ENCODE measurements around the gene JADE2. TPM values are rescaled to one million over a fixed set of nuclear protein-coding genes. Genes with fewer than 3 reads are reported as not detected.

Gene JADE2
- total and polyA plus RNA-seq, 2 donors (not counting 3 experiments of a cell fraction or from before 2014, with no cell fraction given), result 11.6 to 31.1 TPM

DNA sequence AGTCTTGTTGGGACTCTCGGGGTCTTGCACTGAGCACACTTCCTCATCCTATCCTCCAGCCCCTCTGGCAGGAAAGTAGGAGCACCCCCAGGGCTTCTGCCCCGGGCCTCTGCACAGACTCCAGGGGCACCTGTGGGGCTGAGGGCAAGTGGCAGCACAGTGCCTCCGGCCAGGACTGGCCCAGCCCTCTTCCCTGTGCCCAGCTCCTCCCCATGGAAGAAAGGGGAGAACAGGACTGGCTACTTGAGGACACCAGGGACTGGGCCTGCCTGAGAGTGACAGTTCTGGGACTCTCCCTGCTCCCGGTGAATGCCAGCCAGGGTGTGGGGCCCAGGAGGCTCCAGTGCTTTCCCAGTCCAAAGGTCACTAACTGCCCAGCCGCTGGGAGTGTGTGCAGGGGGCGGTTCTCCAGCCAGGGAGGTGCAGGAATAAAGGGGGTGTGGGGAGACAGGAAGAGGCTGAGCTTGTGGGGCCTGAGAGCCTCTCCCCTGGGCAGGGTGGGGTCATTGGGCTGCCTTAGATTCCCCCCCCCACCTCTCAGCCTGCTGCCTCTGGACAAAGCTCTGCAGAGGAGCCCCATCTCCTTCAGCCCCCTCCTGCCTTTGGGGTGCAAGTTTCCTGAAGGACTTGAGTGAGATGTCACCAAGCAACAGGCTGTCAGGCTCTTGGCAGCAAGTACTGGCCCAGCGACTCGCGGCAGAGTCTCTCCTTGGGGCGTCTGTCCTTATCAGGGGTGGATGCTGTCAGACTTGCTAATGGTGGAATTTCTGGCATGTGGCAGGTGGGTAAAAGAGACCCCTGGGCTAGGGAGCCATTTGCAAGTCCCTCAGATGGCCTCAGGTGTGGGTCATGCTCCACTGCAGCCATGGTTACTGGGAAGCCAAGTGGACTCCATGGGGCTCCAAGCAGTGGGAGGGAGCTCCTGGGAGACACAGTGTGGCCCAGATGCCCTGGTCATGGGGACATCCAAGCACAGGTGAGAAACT is 19.1 kb upstream of the JADE2 start:
- H3K27me3 ChIP-seq (ENCODE audit: control insufficient read depth in 2 of 2, insufficient read depth in 2 of 2, low read length in 2 of 2), result no peaks in the 10 kb centered on the region
- no peaks in the 10 kb centered on the region for H3K79me2 ChIP-seq (ENCODE audit: control insufficient read depth, insufficient read depth, low read length)
- no TSS peak for BruUV-seq (replicated peaks)
- peaks cover 26% of the 10 kb centered on the region for H3K4me1 ChIP-seq (ENCODE audit: control insufficient read depth, extremely low read depth, insufficient read depth, low read length)
- no peak overlapping the region for H3K9ac ChIP-seq (replicated peaks; ENCODE audit: extremely low read depth, insufficient read depth, low read length)
- no peak overlapping the region for H2AFZ ChIP-seq (ENCODE audit: low read depth, low read length)
- POLR2A ChIA-PET, result no interaction called here
- TF ChIP-seq POLR2AphosphoS5 (IDR thresholded peaks at IDR 0.05; ENCODE audit: insufficient read depth, low read depth, low read length) (no peak), EZH2 (IDR thresholded peaks at IDR 0.05; ENCODE audit: borderline replicate concordance, low read depth, low read length, severe bottlenecking) (no peak), JUN (IDR thresholded peaks at IDR 0.05; ENCODE audit: borderline replicate concordance, insufficient read depth, insufficient read length, low read depth) (no peak), POLR2A (IDR thresholded peaks at IDR 0.05; ENCODE audit: low read depth, low read length) (no peak), GATA2 (IDR thresholded peaks at IDR 0.05; ENCODE audit: insufficient read depth, insufficient read length, low read depth, low read length) (no peak), MYC (IDR thresholded peaks at IDR 0.05; ENCODE audit: low read depth, low read length) (no peak)
- TF ChIP-seq, protein P1, sequence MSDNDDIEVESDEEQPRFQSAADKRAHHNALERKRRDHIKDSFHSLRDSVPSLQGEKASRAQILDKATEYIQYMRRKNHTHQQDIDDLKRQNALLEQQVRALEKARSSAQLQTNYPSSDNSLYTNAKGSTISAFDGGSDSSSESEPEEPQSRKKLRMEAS (IDR thresholded peaks at IDR 0.05; ENCODE audit: insufficient read depth, insufficient read length), result no peak
- no peaks in the 10 kb centered on the region for H3K9me1 ChIP-seq (replicated peaks; ENCODE audit: control insufficient read depth, extremely low read depth, insufficient read depth, low read length)
- no peak overlapping the region for H3K4me3 ChIP-seq (replicated peaks in 1 of 3; ENCODE audit: insufficient read depth in 1 of 3, low read depth in 1 of 3, low read length in 3 of 3)
- dilution Hi-C loops (cut with MboI; ENCODE audit: extremely low pct_ligation_motif_present, low sequenced_read_pairs), result no loop called here
- H3K9me3 ChIP-seq (replicated peaks; ENCODE audit: control insufficient read depth, insufficient read depth, low read length), result no peaks in the 10 kb centered on the region
- no peak overlapping the region for H3K27ac ChIP-seq (ENCODE audit: insufficient read depth, low read depth, low read length)
- no peak overlapping the region for H3K4me2 ChIP-seq (ENCODE audit: insufficient read depth, low read length)
- intact Hi-C loops (cut with micrococcal nuclease), result no loop called here
- H4K20me1 ChIP-seq (replicated peaks; ENCODE audit: control insufficient read depth, extremely low read depth, insufficient read depth, low read length), result no peaks in the 10 kb centered on the region
- FAIRE-seq (no peak), DNase-seq (ENCODE audit: low read depth, low spot score) (no peak)
- no peaks in the 10 kb centered on the region for H3K36me3 ChIP-seq (ENCODE audit: control insufficient read depth in 2 of 2, extremely low read depth in 1 of 2, insufficient read depth in 2 of 2, low read length in 2 of 2)
- CTCF ChIA-PET, result interaction anchor here (0.8 to 1.4 kb wide), 5 partner anchors 14 to 95 kb away, joined by 3 to 6 read pairs (median 3); partner anchors contain the start of gene CDKN2AIPNL
